ENCODE measurements around the gene FBXO44. TPM values are rescaled to one million over a fixed set of nuclear protein-coding genes. Genes with fewer than 3 reads are reported as not detected.
"Not testable (repeated sequence)": the region's sequence is repeated elsewhere in the genome, so short reads cannot be mapped to it uniquely, and the experiment has no call there.

Gene FBXO44
- total RNA-seq, 2 experiments from 2014 or later, result 30.4 to 32.4 TPM

- Mint-ChIP-seq H3K9me3 (no peaks in the 10 kb centered on the region), H3K4me3 (no peak overlapping the region), H3K27me3 (peaks cover 14% of the 10 kb centered on the region), H3K4me1 (no peaks in the 10 kb centered on the region), H3K27ac (no peak overlapping the region), H3K36me3 (ENCODE audit: low read depth) (no peaks in the 10 kb centered on the region)
- CTCF ChIA-PET, result no interaction called here
- POLR2A ChIA-PET, result no interaction called here
- DNase-seq, result no peak
Observed at GRCh38 chr1:11622398-11622797, 32.3 kb upstream of the FBXO44 start.

DNA sequence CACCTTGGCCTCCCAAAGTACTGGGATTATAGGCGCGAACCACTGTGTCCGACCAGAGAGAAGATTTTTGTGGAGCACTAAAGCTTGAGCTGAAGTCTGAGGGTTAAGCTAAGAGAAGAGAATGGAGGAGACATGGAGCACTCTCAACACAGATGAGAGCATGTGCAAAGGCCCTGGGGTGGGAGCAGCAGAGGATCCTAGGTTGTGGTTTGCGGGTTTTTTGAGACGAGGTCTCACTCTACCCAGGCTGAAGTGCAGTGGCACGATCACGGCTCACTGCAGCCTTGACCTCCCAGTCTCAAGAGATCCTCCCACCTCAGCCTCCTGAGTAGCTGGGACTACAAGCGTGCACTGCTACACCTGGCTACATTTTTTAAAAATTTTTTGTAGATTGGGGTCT lies 31.0 kb upstream of the FBXO44 start:
- Mint-ChIP-seq H3K27ac (no peak overlapping the region), H3K36me3 (ENCODE audit: low read depth) (no peaks in the 10 kb centered on the region), H3K4me3 (no peak overlapping the region), H3K27me3 (peaks cover 18% of the 10 kb centered on the region), H3K4me1 (no peaks in the 10 kb centered on the region), H3K9me3 (no peaks in the 10 kb centered on the region)
- ChIA-PET CTCF (no interaction called here), POLR2A (no interaction called here)
- DNase-seq, result no peak

DNA sequence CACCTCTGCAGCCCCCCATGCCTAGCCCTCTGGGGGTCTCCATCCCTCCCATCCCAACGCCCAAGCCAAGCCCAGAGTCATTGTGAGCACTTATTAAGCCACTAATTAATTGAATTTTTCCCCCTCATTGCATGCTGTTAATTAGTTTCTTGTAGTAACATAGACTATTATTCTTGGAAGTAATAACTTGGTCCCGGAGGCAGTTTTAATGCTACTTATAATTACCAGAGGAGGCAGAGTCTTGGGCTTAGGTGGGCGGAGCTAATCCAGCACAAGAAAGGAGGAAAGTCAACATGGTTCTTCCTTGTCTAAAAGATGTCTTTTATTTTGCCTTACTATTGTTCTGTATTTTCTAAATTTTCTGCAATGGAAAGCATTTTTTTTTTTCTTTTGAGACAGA lies 28.1 kb upstream of the FBXO44 start:
- ChIA-PET CTCF (interaction anchor here (1.1 kb wide), 1 partner anchor 17 kb away, joined by 3 read pairs; no protein-coding TSS in a partner anchor), POLR2A (no interaction called here)
- Mint-ChIP-seq H3K4me1 (no peaks in the 10 kb centered on the region), H3K27ac (no peak overlapping the region), H3K27me3 (peaks cover 22% of the 10 kb centered on the region), H3K4me3 (no peak overlapping the region), H3K36me3 (ENCODE audit: low read depth) (no peaks in the 10 kb centered on the region), H3K9me3 (no peaks in the 10 kb centered on the region)
- no peak for DNase-seq

GRCh38 chr1:11628767-11629166 lies 25.9 kb upstream of the FBXO44 start:
- no peaks in the 10 kb centered on the region for H3K36me3 Mint-ChIP-seq (ENCODE audit: low read depth)
- H3K4me1 Mint-ChIP-seq, result no peaks in the 10 kb centered on the region
- no peak overlapping the region for H3K27ac Mint-ChIP-seq
- H3K9me3 Mint-ChIP-seq, result no peaks in the 10 kb centered on the region
- ChIA-PET CTCF (interaction anchor here (1.0 kb wide), 1 partner anchor 15 kb away, joined by 3 read pairs; no protein-coding TSS in a partner anchor), POLR2A (no interaction called here)
- no peak for DNase-seq
- no peak overlapping the region for H3K4me3 Mint-ChIP-seq
- H3K27me3 Mint-ChIP-seq, result peaks cover 18% of the 10 kb centered on the region

DNA sequence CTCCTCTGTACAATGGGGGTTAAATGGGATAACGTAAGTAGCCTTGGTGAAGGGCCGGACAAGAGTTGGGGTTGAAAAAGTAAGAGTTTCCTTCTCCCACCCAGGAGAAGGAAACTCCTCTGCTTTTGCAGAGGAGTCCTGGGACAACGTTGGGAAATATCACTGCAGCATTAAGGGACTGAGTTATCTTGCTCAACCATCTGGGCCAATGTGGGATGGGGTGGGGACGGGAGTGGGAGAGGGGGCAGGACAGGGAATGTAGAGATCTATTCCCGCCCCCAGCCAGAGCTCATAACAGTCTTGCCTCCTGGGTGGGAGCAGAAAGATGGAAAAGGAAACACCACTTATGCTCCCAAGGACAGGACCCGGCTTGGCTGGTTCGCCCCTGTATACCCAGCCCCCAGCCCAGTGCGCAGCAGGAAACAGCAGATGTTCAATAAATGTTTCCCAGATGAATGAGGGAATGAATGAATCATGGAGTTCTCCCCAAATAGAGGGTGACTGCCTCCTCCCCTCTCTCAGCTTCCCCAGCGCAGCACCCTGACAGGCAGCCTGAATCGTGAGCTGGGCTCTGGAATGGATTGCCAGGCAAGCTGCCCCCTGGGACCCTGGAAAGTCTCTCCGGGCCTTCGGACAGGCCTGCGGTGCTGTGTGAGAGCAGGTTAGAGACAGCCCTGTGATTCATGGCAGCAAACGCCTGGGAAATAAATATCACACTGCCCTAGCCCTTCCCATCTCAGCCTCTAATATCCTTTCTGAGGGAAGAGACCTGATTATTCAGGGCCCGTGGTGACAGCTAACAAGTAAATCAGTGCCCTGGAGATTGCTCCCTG lies 25.3 kb upstream of the FBXO44 start:
- Mint-ChIP-seq H3K36me3 (ENCODE audit: low read depth) (no peaks in the 10 kb centered on the region), H3K9me3 (no peaks in the 10 kb centered on the region), H3K4me1 (no peaks in the 10 kb centered on the region), H3K27ac (no peak overlapping the region), H3K27me3 (peaks cover 18% of the 10 kb centered on the region), H3K4me3 (no peak overlapping the region)
- ChIA-PET POLR2A (no interaction called here), CTCF (interaction anchor here (1.0 kb wide), 1 partner anchor 14 kb away, joined by 3 read pairs; no protein-coding TSS in a partner anchor)
- no peak for DNase-seq

GRCh38 chr1:11634365-11635192 lies 20.1 kb upstream of the FBXO44 start:
- ChIA-PET CTCF (interaction anchor here (0.9 kb wide), 1 partner anchor 155 kb away, joined by 3 read pairs; the partner anchor contains the start of gene DISP3), POLR2A (no interaction called here)
- DNase-seq, result no peak
- Mint-ChIP-seq H3K9me3 (no peaks in the 10 kb centered on the region), H3K4me3 (no peak overlapping the region), H3K27me3 (peaks cover 15% of the 10 kb centered on the region), H3K36me3 (ENCODE audit: low read depth) (no peaks in the 10 kb centered on the region), H3K4me1 (no peaks in the 10 kb centered on the region), H3K27ac (no peak overlapping the region)

GRCh38 chr1:11638121-11638520 lies 16.6 kb upstream of the FBXO44 start:
- Mint-ChIP-seq H3K27ac (no peak overlapping the region), H3K9me3 (no peaks in the 10 kb centered on the region), H3K27me3 (peaks cover 13% of the 10 kb centered on the region), H3K4me3 (no peak overlapping the region), H3K4me1 (no peaks in the 10 kb centered on the region), H3K36me3 (ENCODE audit: low read depth) (no peaks in the 10 kb centered on the region)
- no peak for DNase-seq
- ChIA-PET POLR2A (no interaction called here), CTCF (interaction anchor here (1.1 kb wide), 1 partner anchor 81 kb away, joined by 3 read pairs; no protein-coding TSS in a partner anchor)

DNA sequence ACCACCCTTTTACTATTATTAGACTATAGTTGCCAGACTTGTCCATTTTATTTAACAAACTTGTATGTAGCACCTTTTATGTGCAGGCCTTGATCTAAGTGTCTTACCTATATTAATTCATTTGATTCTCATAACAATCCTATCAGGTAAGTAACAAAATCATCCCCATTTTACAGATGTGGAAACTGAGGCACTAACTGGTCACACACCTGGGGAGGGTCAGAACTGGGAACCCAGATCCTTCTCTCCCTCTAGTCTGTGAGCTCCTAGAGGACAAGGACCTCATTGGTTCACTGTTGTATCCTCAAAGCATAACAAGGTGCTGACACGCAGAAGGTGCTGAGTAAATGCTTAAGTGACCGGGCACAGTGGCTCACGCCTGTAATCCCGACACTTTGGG lies 15.3 kb upstream of the FBXO44 start:
- H3K4me3 Mint-ChIP-seq, result no peak overlapping the region
- H3K9me3 Mint-ChIP-seq, result no peaks in the 10 kb centered on the region
- no peaks in the 10 kb centered on the region for H3K4me1 Mint-ChIP-seq

GRCh38 chr1:11640101-11640500 lies 14.6 kb upstream of the FBXO44 start:
- no peak overlapping the region for H3K27ac Mint-ChIP-seq
- H3K9me3 Mint-ChIP-seq, result no peaks in the 10 kb centered on the region
- ChIA-PET POLR2A (no interaction called here), CTCF (interaction anchor here (0.6 to 0.8 kb wide), 2 partner anchors 29 to 468 kb away, joined by 3 to 5 read pairs; no protein-coding TSS in a partner anchor)
- H3K36me3 Mint-ChIP-seq (ENCODE audit: low read depth), result no peaks in the 10 kb centered on the region
- peaks cover 13% of the 10 kb centered on the region for H3K27me3 Mint-ChIP-seq
- H3K4me3 Mint-ChIP-seq, result no peak overlapping the region
- DNase-seq, result no peak
- no peaks in the 10 kb centered on the region for H3K4me1 Mint-ChIP-seq

More for the DNA sequence above, 15.3 kb upstream of the FBXO44 start:
- no peaks in the 10 kb centered on the region for H3K36me3 Mint-ChIP-seq (ENCODE audit: low read depth)
- CTCF ChIA-PET, result no interaction called here
- H3K27ac Mint-ChIP-seq, result no peak overlapping the region
- peaks cover 13% of the 10 kb centered on the region for H3K27me3 Mint-ChIP-seq
- POLR2A ChIA-PET, result no interaction called here
- no peak for DNase-seq

DNA sequence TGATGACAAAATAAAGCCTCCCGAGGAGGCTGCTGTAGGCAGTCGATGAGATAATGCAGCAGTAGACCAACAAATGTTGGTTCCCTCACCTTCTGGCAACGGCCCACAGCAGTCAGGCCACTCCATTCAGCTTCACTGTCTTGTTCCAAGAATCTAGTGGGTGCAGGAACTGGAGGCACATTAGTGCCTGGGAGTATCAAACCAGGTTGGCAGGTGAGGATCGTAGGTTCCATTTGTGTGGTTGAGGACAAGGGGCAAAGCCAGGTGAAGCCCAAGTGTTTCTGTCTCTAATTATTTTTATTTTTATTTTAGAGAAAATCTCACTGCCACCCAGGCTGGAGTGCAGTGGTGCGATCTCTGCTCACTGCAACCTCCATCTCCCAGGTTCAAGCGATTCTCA lies 13.7 kb upstream of the FBXO44 start:
- no peak for DNase-seq
- H3K4me3 Mint-ChIP-seq, result no peak overlapping the region
- POLR2A ChIA-PET, result no interaction called here
- H3K9me3 Mint-ChIP-seq, result no peaks in the 10 kb centered on the region
- no peak overlapping the region for H3K27ac Mint-ChIP-seq
- H3K27me3 Mint-ChIP-seq, result peaks cover 13% of the 10 kb centered on the region
- CTCF ChIA-PET, result interaction anchor here (1.4 to 5.5 kb wide), 4 partner anchors 79 to 604 kb away, joined by 3 to 78 read pairs (median 10); partner anchors contain the start of gene EXOSC10
- no peaks in the 10 kb centered on the region for H3K36me3 Mint-ChIP-seq (ENCODE audit: low read depth)
- no peaks in the 10 kb centered on the region for H3K4me1 Mint-ChIP-seq

GRCh38 chr1:11641776-11642305 lies 12.8 kb upstream of the FBXO44 start:
- ChIA-PET CTCF (interaction anchor here (0.5 to 5.5 kb wide), 11 partner anchors 73 to 604 kb away, joined by 3 to 78 read pairs (median 3); partner anchors contain the start of gene EXOSC10), POLR2A (no interaction called here)
- no peak overlapping the region for H3K4me3 Mint-ChIP-seq
- no peaks in the 10 kb centered on the region for H3K9me3 Mint-ChIP-seq
- no peak for DNase-seq
- no peak overlapping the region for H3K27ac Mint-ChIP-seq
- H3K36me3 Mint-ChIP-seq (ENCODE audit: low read depth), result no peaks in the 10 kb centered on the region
- no peaks in the 10 kb centered on the region for H3K4me1 Mint-ChIP-seq
- peaks cover 11% of the 10 kb centered on the region for H3K27me3 Mint-ChIP-seq

DNA sequence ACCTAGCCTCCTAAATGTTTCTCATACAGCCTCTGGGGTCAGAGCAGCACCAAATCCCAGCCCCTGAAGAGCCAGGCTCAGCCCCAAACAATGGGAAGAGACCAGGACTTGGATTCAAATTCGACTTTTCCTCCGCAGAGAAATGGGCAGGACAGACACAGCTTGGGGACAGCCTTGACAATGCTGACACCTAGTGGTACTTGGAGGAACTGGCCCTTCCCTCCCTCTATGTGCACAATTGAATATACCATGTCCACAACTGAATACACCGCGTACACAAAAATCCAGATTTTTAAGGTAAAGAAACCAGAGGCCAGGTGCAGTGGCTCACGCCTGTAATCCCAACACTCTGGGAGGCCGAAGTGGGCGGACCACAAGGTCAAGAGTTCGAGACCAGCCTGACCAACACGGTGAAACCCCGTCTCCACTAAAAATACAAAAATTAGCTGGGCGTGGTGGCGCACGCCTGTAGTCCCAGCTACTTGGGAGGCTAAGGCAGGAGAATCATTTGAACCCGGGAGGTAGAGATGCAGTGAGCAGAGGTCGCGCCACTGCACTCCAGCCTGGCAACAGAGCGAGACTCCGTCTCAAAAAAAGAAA lies 12.2 kb upstream of the FBXO44 start:
- not testable (repeated sequence) for H3K4me3 Mint-ChIP-seq; H3K9me3 Mint-ChIP-seq; H3K36me3 Mint-ChIP-seq (ENCODE audit: low read depth); H3K27ac Mint-ChIP-seq; H3K4me1 Mint-ChIP-seq
- ChIA-PET POLR2A (interaction anchor here (1.4 kb wide), 1 partner anchor 605 kb away, joined by 5 read pairs; no protein-coding TSS in a partner anchor), CTCF (interaction anchor here (0.5 to 5.5 kb wide), 14 partner anchors 16 to 605 kb away, joined by 3 to 78 read pairs (median 4); partner anchors contain the start of genes EXOSC10 and MAD2L2)
- H3K27me3 Mint-ChIP-seq, result peaks cover 11% of the 10 kb centered on the region
- DNase-seq, result peak; percentile 75

Data from activated CD4-positive, alpha-beta memory T cell treated with anti-CD3 and anti-CD28 coated beads, Interleukin-2, amount 10 ng/mL, durations not matched to agents 7 days and 5 days (primary cell).